GM19455 (cell line): ENCODE measurements around the gene UPP2.

Source experiments
- ATAC-seq: cut with Tn5 transposase; IDR thresholded peaks from one replicate; pipeline ENCODE4 v1.9.1; 2021; ENCODE audit not compliant: unreplicated experiment

Gene UPP2

GRCh38 chr2:158138255-158138654 is 36.6 kb downstream of the UPP2 start:
- ATAC-seq: no peak

- ATAC-seq: no peak
These were observed 38.5 kb downstream of the UPP2 start for GRCh38 chr2:158140201-158140600.

- no peak for ATAC-seq
These were observed 40.5 kb downstream of the UPP2 start for GRCh38 chr2:158142165-158142564.

GRCh38 chr2:158142568-158143332 is 41.1 kb downstream of the UPP2 start:
- ATAC-seq: no peak

- no peak for ATAC-seq
These were observed 42.2 kb downstream of the UPP2 start for GRCh38 chr2:158143703-158144360.

GRCh38 chr2:158144914-158145625 is 43.4 kb downstream of the UPP2 start:
- ATAC-seq: no peak

GRCh38 chr2:158153270-158154015 is 51.8 kb downstream of the UPP2 start:
- ATAC-seq: no peak

- no peak for ATAC-seq
These were observed 52.9 kb downstream of the UPP2 start for GRCh38 chr2:158154596-158154995.

GRCh38 chr2:158172719-158173118 is 71.0 kb downstream of the UPP2 start:
- ATAC-seq: no peak

- ATAC-seq: no peak
These were observed 72.8 kb downstream of the UPP2 start for GRCh38 chr2:158174495-158174894.

GRCh38 chr2:158174956-158175355 is 73.3 kb downstream of the UPP2 start:
- no peak for ATAC-seq

GRCh38 chr2:158178646-158179045 is 77.0 kb downstream of the UPP2 start:
- no peak for ATAC-seq

- no peak for ATAC-seq
These were observed 78.0 kb downstream of the UPP2 start for GRCh38 chr2:158179660-158180059.

- no peak for ATAC-seq
These were observed 79.5 kb downstream of the UPP2 start for GRCh38 chr2:158181171-158181570.

GRCh38 chr2:158182676-158183295 is 81.1 kb downstream of the UPP2 start:
- ATAC-seq: no peak

GRCh38 chr2:158184001-158184400 is 82.3 kb downstream of the UPP2 start:
- no peak for ATAC-seq

GRCh38 chr2:158184556-158185343 is 83.1 kb downstream of the UPP2 start:
- ATAC-seq: no peak
